ENCODE results near the gene MAP7D1. TPM values are rescaled to one million over a fixed set of nuclear protein-coding genes. Genes with fewer than 3 reads are reported as not detected.

Gene MAP7D1
- total RNA-seq, 2 experiments from 2014 or later: 172 to 174 TPM

Other genes starting within 250 kb of the MAP7D1 start
- 10 to 100 TPM; 26.1 to 29.8 TPM for gene AGO3, start 225.1 kb upstream of the MAP7D1 start, total RNA-seq
- not detected for gene TEKT2, start 72.1 kb upstream of the MAP7D1 start, total RNA-seq
- 10 to 100 TPM; 46.0 to 46.6 TPM for gene ADPRS, start 67.3 kb upstream of the MAP7D1 start, total RNA-seq
- under 1 TPM; 0.38 to 0.48 TPM for gene COL8A2, start 30.9 kb upstream of the MAP7D1 start, total RNA-seq
- gene TRAPPC3, start 6.7 kb upstream of the MAP7D1 start, total RNA-seq: 10 to 100 TPM; 60.6 to 64.0 TPM
- gene THRAP3, start 68.3 kb downstream of the MAP7D1 start, total RNA-seq: 100 to 1,000 TPM; 162 to 167 TPM
- gene SH3D21, start 150.2 kb downstream of the MAP7D1 start, total RNA-seq: 1 to 10 TPM; 6.7 to 6.9 TPM
- 10 to 100 TPM; 13.9 to 14.2 TPM for gene EVA1B, start 167.5 kb downstream of the MAP7D1 start, total RNA-seq
- 10 to 100 TPM; 59.9 to 60.4 TPM for gene STK40, start 229.8 kb downstream of the MAP7D1 start, total RNA-seq
- gene LSM10, start 241.7 kb downstream of the MAP7D1 start, total RNA-seq: 10 to 100 TPM; 75.7 to 81.0 TPM